WTC11 (cell line): Measurements from ENCODE around the gene TCF7L2.

ENCODE experiments used
- TF ChIP-seq, protein P1 (sequence below): fragments of 200-600 bp; IDR thresholded peaks from 2 replicates; pipeline ENCODE4 v1.8.0; 2022; ENCODE audit warnings: antibody characterized with exemption
- TF ChIP-seq, protein P2 (sequence below): sonication (generic); formaldehyde crosslinking; IDR thresholded peaks from 2 replicates; pipeline ENCODE4 v1.8.0; 2022; ENCODE audit warnings: mild to moderate bottlenecking, missing genetic modification reagents

DNA sequence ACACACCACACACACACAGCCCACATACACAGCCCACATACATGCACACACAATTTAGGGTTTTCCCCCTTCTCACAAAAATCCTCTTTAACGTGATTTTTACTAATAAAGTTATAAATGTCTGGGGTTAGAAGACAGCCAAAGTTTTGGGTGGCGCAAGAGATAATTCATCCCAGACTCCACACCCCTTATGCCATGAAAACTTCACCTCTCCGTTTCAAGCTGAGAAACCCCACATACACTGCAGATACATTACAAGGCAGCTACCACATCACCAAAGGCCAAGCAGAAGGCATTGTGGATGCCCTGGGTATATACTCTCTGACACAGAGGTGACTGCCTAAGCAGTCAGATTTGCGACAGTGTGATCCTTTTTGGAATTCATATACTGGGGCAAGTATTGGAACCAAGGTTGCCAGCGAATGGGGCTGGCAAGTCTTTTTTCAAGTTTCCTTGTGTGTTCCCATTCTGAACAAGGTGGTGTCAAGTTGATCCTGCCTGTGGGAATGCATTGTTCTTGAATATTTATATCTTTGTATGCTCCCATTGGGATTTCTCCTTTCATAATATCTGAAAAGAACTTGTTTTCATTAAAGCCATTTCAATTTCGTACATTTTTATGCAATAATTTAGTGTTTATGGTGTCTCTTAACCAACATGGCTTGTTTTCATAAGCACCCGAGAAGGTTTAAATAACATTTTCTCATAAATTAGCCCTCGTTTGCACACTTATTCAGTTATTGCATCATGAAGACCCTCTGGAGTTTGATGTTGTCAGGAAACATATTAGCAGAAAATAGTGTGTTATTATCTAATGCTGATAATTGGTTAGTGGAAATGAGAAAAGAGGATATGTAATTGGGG is 130.2 kb downstream of the TCF7L2 start:
- TF ChIP-seq, protein P1, sequence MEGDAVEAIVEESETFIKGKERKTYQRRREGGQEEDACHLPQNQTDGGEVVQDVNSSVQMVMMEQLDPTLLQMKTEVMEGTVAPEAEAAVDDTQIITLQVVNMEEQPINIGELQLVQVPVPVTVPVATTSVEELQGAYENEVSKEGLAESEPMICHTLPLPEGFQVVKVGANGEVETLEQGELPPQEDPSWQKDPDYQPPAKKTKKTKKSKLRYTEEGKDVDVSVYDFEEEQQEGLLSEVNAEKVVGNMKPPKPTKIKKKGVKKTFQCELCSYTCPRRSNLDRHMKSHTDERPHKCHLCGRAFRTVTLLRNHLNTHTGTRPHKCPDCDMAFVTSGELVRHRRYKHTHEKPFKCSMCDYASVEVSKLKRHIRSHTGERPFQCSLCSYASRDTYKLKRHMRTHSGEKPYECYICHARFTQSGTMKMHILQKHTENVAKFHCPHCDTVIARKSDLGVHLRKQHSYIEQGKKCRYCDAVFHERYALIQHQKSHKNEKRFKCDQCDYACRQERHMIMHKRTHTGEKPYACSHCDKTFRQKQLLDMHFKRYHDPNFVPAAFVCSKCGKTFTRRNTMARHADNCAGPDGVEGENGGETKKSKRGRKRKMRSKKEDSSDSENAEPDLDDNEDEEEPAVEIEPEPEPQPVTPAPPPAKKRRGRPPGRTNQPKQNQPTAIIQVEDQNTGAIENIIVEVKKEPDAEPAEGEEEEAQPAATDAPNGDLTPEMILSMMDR, result no peak
- TF ChIP-seq, protein P2, sequence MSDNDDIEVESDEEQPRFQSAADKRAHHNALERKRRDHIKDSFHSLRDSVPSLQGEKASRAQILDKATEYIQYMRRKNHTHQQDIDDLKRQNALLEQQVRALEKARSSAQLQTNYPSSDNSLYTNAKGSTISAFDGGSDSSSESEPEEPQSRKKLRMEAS (CRISPR knock-in tag), result no peak
